Naive thymus-derived CD4-positive, alpha-beta T cell (primary cell): ENCODE results near the gene LMOD1. TPM values are rescaled to one million over a fixed set of nuclear protein-coding genes. Genes with fewer than 3 reads are reported as not detected.
"Not testable (repeated sequence)": the region's sequence is repeated elsewhere in the genome, so short reads cannot be mapped to it uniquely, and the experiment has no call there.

Experiments used
- ATAC-seq: fragments of 150-1000 bp; cut with Tn5 transposase; 2 replicates; pipeline ENCODE4 v1.10.0; 2021; ENCODE audit warnings: mild to moderate bottlenecking, moderate library complexity
- CTCF ChIA-PET: fragments of 350-600 bp; sonication (Branson Sonifier 250); formaldehyde crosslinking; loops from one replicate; lab custom pipeline; 2021; ENCODE audit warnings: antibody characterized with exemption; lab: Charles Lee
- POLR2A ChIA-PET: fragments of 350-600 bp; sonication (Branson Sonifier 250); formaldehyde crosslinking; loops from one replicate; lab custom pipeline; 2021; ENCODE audit warnings: antibody characterized with exemption, inconsistent platforms; lab: Charles Lee
- DNase-seq, 9 donors: peaks; one replicate each; pipeline versions ENCODE4 v3.0.0 to v3.0.0-alpha.2; 2020 to 2022; ENCODE audit warnings: mixed read lengths in 1 of 9
- H3K27ac ChIP-seq: one replicate; pipeline ENCODE4 v1.7.0; 2013; ENCODE audit warnings: mild to moderate bottlenecking, low read depth, low read length, moderate library complexity
- H3K27me3 ChIP-seq, 2 donors: one replicate each; pipeline ENCODE4 v1.7.0; 2013; ENCODE audit warnings: low read length in 2 of 2, mild to moderate bottlenecking in 2 of 2, moderate library complexity in 2 of 2; ENCODE audit not compliant: control insufficient read depth in 2 of 2, insufficient read depth in 2 of 2
- H3K36me3 ChIP-seq, 3 experiments: 1 replicate in 2 of 3; 2 replicates in 1 of 3; pipeline ENCODE4 v1.7.0; 2013; ENCODE audit warnings: low read length in 3 of 3, mild to moderate bottlenecking in 3 of 3, moderate library complexity in 1 of 3; ENCODE audit not compliant: insufficient read depth in 3 of 3, control insufficient read depth in 2 of 3
- H3K4me1 ChIP-seq, 2 donors: one replicate each; pipeline ENCODE4 v1.7.0; 2013; ENCODE audit warnings: low read length in 2 of 2, mild to moderate bottlenecking in 2 of 2, moderate library complexity in 1 of 2; ENCODE audit not compliant: control insufficient read depth in 2 of 2, insufficient read depth in 2 of 2
- H3K4me3 ChIP-seq: 2 replicates; pipeline ENCODE4 v1.7.0; 2013; ENCODE audit warnings: mild to moderate bottlenecking, low read length
- H3K9me3 ChIP-seq, 3 experiments: 1 replicate in 2 of 3; 2 replicates in 1 of 3; pipeline ENCODE4 v1.7.0; 2013; ENCODE audit warnings: low read length in 3 of 3; ENCODE audit not compliant: control insufficient read depth in 2 of 3
- H3K27ac Mint-ChIP-seq, 9 donors: one replicate each; pipeline ENCODE4 v1.8.0; 2020 to 2022; ENCODE audit warnings: mixed read lengths in 9 of 9, mild to moderate bottlenecking in 8 of 9, moderate library complexity in 5 of 9, inconsistent platforms in 2 of 9
- H3K27me3 Mint-ChIP-seq, 5 donors: one replicate each; pipeline ENCODE4 v1.8.0; 2021 to 2022; ENCODE audit warnings: mixed read lengths in 5 of 5, mild to moderate bottlenecking in 1 of 5
- H3K36me3 Mint-ChIP-seq, 5 donors: one replicate each; pipeline ENCODE4 v1.8.0; 2020 to 2022; ENCODE audit warnings: mixed read lengths in 5 of 5, mild to moderate bottlenecking in 3 of 5, inconsistent platforms in 1 of 5
- H3K4me1 Mint-ChIP-seq, 7 donors: one replicate each; pipeline ENCODE4 v1.8.0; 2020 to 2022; ENCODE audit warnings: mixed read lengths in 7 of 7, mild to moderate bottlenecking in 3 of 7, inconsistent platforms in 1 of 7
- H3K4me3 Mint-ChIP-seq, 10 donors: one replicate each; pipeline ENCODE4 v1.8.0; 2020 to 2022; ENCODE audit warnings: mild to moderate bottlenecking in 10 of 10, mixed read lengths in 10 of 10, moderate library complexity in 6 of 10, inconsistent platforms in 2 of 10
- H3K9me3 Mint-ChIP-seq, 11 donors: one replicate each; pipeline ENCODE4 v1.8.0; 2020 to 2022; ENCODE audit warnings: mixed read lengths in 11 of 11, mild to moderate bottlenecking in 4 of 11, inconsistent platforms in 1 of 11, moderate library complexity in 1 of 11
- intact Hi-C, 2 donors: fragments of 100-400 bp; cut with micrococcal nuclease; formaldehyde crosslinking; loops; one replicate each; pipeline ENCODE4 v1.15.1; 2023
- polyA plus RNA-seq, 2 donors: library from polyadenylated mRNA; unstranded; fragments of 300-500 nt; fragmentation: Illumina TruSeq; gene quantifications; one replicate each; pipeline ENCODE4 v1.2.3, GENCODE V29; 2021
- total RNA-seq, 6 experiments: library from RNA in 5 of 6; stranded (reverse) in 5 of 6; gene quantifications; 1 replicate in 5 of 6; 2 replicates in 1 of 6; pipeline ENCODE4 v1.2.3 and lab custom pipeline; 2021 to 2026

Gene LMOD1
- total and polyA plus RNA-seq, 7 experiments from 2014 or later: not detected

DNA sequence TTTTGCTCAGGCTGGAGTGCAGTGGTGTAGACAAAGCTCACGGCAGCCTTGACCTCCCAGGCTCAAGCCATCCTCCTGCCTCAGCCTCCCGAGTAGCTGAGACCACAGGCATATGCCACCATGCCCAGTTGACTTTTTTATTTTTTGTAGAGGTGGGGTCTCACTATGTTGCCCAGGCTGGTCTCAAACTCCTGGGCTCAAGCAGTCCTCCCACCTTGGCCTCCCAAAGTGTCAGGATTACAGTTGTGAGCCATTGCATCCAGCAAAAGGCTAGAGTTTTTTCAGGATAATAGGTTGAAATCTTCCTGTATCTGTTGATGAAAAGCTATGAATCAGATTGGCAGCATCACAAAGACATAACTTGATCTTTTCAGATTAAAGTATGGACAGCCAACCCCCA is 89.6 kb downstream of the LMOD1 start:
- POLR2A ChIA-PET, H3K4me3 ChIP-seq, ATAC-seq, H3K4me1 ChIP-seq, H3K27ac ChIP-seq, CTCF ChIA-PET, H3K4me1 Mint-ChIP-seq, H3K9me3 Mint-ChIP-seq, H3K9me3 ChIP-seq, intact Hi-C loops, H3K27ac Mint-ChIP-seq, DNase-seq, H3K27me3 ChIP-seq, H3K4me3 Mint-ChIP-seq, H3K27me3 Mint-ChIP-seq: not testable (repeated sequence)
- peaks cover 17 to 69% (median 38%) of the 10 kb centered on the region in 5 donors for H3K36me3 Mint-ChIP-seq
- H3K36me3 ChIP-seq: peaks cover 26 to 84% (median 27%) of the 10 kb centered on the region in 3 experiments

- intact Hi-C loops: no loop called here
- H3K36me3 ChIP-seq: peaks cover 23 to 93% (median 25%) of the 10 kb centered on the region in 3 experiments
- ATAC-seq: no peak
- peaks cover 7 to 68% (median 35%) of the 10 kb centered on the region in 5 donors for H3K36me3 Mint-ChIP-seq
- ChIA-PET CTCF (no interaction called here), POLR2A (no interaction called here)
- no peaks in the 10 kb centered on the region for H3K9me3 Mint-ChIP-seq
- H3K4me1 ChIP-seq: no peaks in the 10 kb centered on the region
- H3K4me3 ChIP-seq: no peak overlapping the region
- H3K27me3 ChIP-seq: no peaks in the 10 kb centered on the region
- H3K4me1 Mint-ChIP-seq: peaks cover 0 to 7% (median 5%) of the 10 kb centered on the region in 7 donors
- no peaks in the 10 kb centered on the region for H3K27me3 Mint-ChIP-seq
- H3K4me3 Mint-ChIP-seq: no peak overlapping the region
- no peaks in the 10 kb centered on the region for H3K9me3 ChIP-seq
- no peak overlapping the region for H3K27ac Mint-ChIP-seq
- DNase-seq: no peak
- no peak overlapping the region for H3K27ac ChIP-seq
These were observed 94.4 kb downstream of the LMOD1 start for GRCh38 chr1:201851949-201852348.

- H3K4me1 Mint-ChIP-seq: peaks cover 3 to 16% (median 10%) of the 10 kb centered on the region in 7 donors
- no peaks in the 10 kb centered on the region for H3K27me3 Mint-ChIP-seq
- H3K36me3 ChIP-seq: peaks cover 16 to 75% (median 20%) of the 10 kb centered on the region in 3 experiments
- ChIA-PET CTCF (no interaction called here), POLR2A (no interaction called here)
- no peak overlapping the region for H3K4me3 Mint-ChIP-seq
- intact Hi-C loops: no loop called here
- H3K9me3 ChIP-seq: no peaks in the 10 kb centered on the region
- no peak overlapping the region for H3K4me3 ChIP-seq
- no peak overlapping the region for H3K27ac Mint-ChIP-seq
- no peak for DNase-seq
- H3K27ac ChIP-seq: no peak overlapping the region
- H3K27me3 ChIP-seq: no peaks in the 10 kb centered on the region
- ATAC-seq: no peak
- H3K9me3 Mint-ChIP-seq: no peaks in the 10 kb centered on the region
- peaks cover under 1 to 50% (median 28%) of the 10 kb centered on the region in 5 donors for H3K36me3 Mint-ChIP-seq
- H3K4me1 ChIP-seq: no peaks in the 10 kb centered on the region
These were observed 96.3 kb downstream of the LMOD1 start for GRCh38 chr1:201850053-201850397.

DNA sequence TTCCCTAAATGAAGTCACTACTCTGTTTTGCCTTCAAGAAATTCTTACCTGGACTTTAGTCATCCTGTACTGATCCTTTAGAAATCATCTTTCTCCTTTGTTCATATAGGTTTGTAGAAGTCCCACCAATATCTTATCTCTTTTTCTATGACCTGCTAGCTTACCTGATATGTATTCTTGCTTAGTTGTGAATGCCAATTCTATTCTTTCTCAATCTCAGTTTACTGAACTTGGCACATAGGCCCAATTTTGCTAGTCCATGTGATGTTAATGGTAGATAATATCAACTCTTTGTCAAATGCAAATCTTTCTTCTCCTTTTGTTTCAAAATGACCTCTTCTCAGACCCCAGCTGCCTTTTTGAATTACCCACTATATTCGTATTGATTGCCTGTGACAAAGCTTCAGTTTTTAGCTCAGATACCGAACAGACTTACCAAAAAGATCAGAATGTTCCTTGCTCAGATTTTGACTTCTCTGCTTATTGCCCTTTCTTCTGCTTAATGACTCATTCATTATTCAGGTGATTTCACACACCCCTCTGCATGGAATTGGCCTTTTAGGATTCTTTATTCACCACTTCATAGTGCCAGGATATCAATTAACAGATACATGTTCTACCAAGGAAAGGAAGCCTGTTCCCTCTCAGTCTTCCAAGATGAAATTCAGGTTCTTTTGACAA is 96.8 kb downstream of the LMOD1 start:
- Mint-ChIP-seq H3K36me3 (peaks cover 0 to 45% (median 24%) of the 10 kb centered on the region in 5 donors), H3K4me1 (peaks cover 3 to 16% (median 11%) of the 10 kb centered on the region in 7 donors), H3K4me3 (no peak overlapping the region), H3K27ac (peak overlapping the region in 1 of 9 donors; percentile 2), H3K27me3 (no peaks in the 10 kb centered on the region), H3K9me3 (no peaks in the 10 kb centered on the region)
- intact Hi-C loops: no loop called here
- no peak overlapping the region for H3K4me3 ChIP-seq
- H3K27me3 ChIP-seq: no peaks in the 10 kb centered on the region
- ChIA-PET CTCF (no interaction called here), POLR2A (no interaction called here)
- no peak overlapping the region for H3K27ac ChIP-seq
- no peaks in the 10 kb centered on the region for H3K9me3 ChIP-seq
- no peaks in the 10 kb centered on the region for H3K4me1 ChIP-seq
- peaks cover 16 to 70% (median 20%) of the 10 kb centered on the region in 3 experiments for H3K36me3 ChIP-seq
- DNase-seq (no peak), ATAC-seq (no peak)

DNA sequence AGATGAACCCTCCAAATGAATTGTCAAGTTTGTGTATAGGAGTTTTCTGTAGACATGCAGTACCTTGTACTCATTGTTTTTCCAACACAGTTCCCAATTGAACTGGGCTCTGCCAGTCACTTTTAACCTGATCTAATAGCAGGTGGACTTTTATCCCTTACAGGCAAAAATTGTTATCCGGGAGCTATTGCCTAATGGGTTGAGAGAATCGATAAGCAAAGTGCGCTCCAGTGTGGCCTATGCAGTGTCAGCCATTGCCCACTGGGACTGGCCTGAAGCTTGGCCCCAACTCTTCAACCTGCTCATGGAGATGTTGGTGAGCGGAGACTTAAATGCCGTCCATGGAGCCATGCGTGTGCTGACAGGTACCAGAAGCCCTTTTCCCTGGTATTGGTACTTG is 98.1 kb downstream of the LMOD1 start:
- H3K4me3 Mint-ChIP-seq: no peak overlapping the region
- ChIA-PET POLR2A (no interaction called here), CTCF (interaction anchor here (0.7 to 1.0 kb wide), 3 partner anchors 29 to 139 kb away, joined by 3 to 4 read pairs (median 3); no protein-coding TSS in a partner anchor)
- no peaks in the 10 kb centered on the region for H3K9me3 Mint-ChIP-seq
- DNase-seq (no peak), ATAC-seq (no peak)
- no peak overlapping the region for H3K27ac Mint-ChIP-seq
- intact Hi-C loops: no loop called here
- no peaks in the 10 kb centered on the region for H3K4me1 ChIP-seq
- H3K27me3 ChIP-seq: no peaks in the 10 kb centered on the region
- H3K27me3 Mint-ChIP-seq: no peaks in the 10 kb centered on the region
- H3K4me1 Mint-ChIP-seq: peaks cover 3 to 21% (median 17%) of the 10 kb centered on the region in 7 donors
- peaks cover 16 to 57% (median 20%) of the 10 kb centered on the region in 3 experiments for H3K36me3 ChIP-seq
- no peaks in the 10 kb centered on the region for H3K9me3 ChIP-seq
- peaks cover 0 to 39% (median 20%) of the 10 kb centered on the region in 5 donors for H3K36me3 Mint-ChIP-seq
- no peak overlapping the region for H3K4me3 ChIP-seq
- H3K27ac ChIP-seq: no peak overlapping the region

- POLR2A ChIA-PET: no interaction called here
- Histone ChIP-seq H3K36me3 (peaks cover 8 to 47% (median 12%) of the 10 kb centered on the region in 3 experiments), H3K4me1 (no peaks in the 10 kb centered on the region), H3K9me3 (no peaks in the 10 kb centered on the region), H3K4me3 (no peak overlapping the region), H3K27ac (no peak overlapping the region), H3K27me3 (no peaks in the 10 kb centered on the region)
- peak overlapping the region in 1 of 9 donors; percentile 53 for H3K27ac Mint-ChIP-seq
- H3K27me3 Mint-ChIP-seq: no peaks in the 10 kb centered on the region
- CTCF ChIA-PET: interaction anchor here (0.6 to 1.8 kb wide), 2 partner anchors 15 to 17 kb away, joined by 3 to 5 read pairs; no protein-coding TSS in a partner anchor
- H3K36me3 Mint-ChIP-seq: peaks cover 0 to 31% (median 12%) of the 10 kb centered on the region in 5 donors
- no peaks in the 10 kb centered on the region for H3K9me3 Mint-ChIP-seq
- intact Hi-C loops: no loop called here
- no peak overlapping the region for H3K4me3 Mint-ChIP-seq
- peaks cover 3 to 32% (median 24%) of the 10 kb centered on the region in 7 donors for H3K4me1 Mint-ChIP-seq
- DNase-seq (no peak), ATAC-seq (no peak)
These were observed 99.2 kb downstream of the LMOD1 start for GRCh38 chr1:201847150-201847549.
